Right lobe of liver (tissue), 4 donors: ENCODE results near the gene DHX29.

ENCODE experiments used
- CTCF ChIP-seq, 4 donors: fragments of 200-600 bp in 3 of 4; fragments of 450-650 bp in 1 of 4; IDR thresholded peaks; one replicate each; pipeline versions ENCODE4 v1.5.1 to v1.8.0; 2016 to 2022; ENCODE audit warnings: antibody characterized with exemption in 4 of 4, mild to moderate bottlenecking in 2 of 4
- POLR2A ChIP-seq: fragments of 450-650 bp; IDR thresholded peaks from one replicate; pipeline ENCODE4 v1.6.1; 2017; ENCODE audit warnings: antibody characterized with exemption, mild to moderate bottlenecking
- donor health status: DM: no; HTN: no; CAD: no.
- donor health status: DM: no; HTN: no; CAD: no.
- donor health status: DM: no; HTN: yes; CAD: no.

DNA sequence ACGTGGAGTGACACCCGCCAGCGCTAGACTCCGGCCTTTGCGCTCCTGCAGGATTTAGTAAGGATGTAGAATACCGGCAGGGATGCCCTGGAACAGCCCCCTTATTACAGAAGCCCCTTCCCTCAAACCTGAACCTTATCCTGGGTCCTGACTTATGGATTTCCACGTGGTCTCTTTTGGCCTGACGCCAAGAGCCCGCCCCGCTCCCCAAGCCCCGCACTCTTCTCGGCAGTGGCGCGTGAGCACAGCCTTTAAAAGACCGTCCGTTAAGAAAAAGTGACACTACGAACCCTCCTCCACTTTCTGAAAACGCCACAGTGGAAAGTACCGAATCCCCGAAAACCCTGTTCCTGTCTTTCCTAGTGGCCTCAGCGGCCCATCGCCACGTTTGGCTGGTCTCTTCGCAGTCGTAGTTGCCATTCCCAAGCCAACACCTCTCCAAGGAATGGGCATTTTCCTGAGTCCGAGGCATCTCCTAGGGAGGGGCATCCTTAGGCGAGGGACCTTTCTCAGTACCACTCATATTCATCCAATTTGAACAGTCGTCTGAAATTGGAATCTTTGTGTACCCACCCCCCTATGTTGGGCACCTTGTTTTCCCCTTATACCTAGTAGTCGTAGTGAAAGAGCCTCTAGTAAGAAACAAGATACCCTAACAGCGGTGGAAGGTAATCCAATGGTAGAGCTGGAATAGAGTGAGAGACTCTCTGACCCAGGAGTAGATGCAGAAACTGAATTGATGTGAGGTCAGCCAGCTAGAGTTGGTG, 79.6 kb downstream of the DHX29 start:
- TF ChIP-seq CTCF (IDR thresholded peaks at IDR 0.05) (no peak), POLR2A (no peak)
